Measurements from ENCODE around the gene NOTCH2. TPM values are rescaled to one million over a fixed set of nuclear protein-coding genes. Genes with fewer than 3 reads are reported as not detected.

Gene NOTCH2
- total and polyA plus RNA-seq, 3 experiments from 2014 or later, result 24.7 to 53.9 (median 47.1) TPM

DNA sequence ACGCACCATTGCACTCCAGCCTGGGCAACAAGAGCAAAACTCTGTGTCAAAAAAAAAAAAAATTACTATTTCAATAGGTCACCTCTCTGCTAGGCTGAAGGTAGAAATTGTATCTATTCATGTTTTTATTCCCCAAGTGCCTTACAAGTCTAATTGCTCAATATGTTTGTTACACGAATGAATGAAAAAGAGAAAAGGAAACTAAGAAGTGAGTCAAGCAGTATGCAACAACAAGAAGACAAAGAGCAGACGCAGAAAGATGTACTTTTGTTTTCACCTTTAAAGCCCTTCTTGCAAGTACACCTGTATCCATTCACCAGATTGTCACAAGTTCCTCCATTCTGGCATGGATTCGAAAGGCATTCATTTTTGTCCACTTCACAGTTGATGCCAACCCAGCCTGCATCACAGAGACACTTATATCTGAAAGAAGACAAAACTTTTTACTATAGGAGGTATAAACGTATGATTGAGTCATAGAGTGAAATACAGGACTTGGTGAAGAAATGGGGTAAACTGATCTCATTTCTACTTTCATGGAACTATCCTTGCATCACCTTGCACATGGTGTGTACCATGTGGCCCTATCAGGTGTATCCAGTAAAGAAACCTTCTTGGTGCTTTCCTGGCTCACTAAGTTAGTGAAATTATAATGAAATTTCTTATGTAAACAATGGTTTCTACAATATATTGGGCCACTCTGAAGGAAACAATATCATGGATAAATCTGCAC is 116.0 kb downstream of the NOTCH2 start:
- no peak for DNase-seq
- Histone ChIP-seq H3K4me1 (ENCODE audit: insufficient read depth, low read length) (no peaks in the 10 kb centered on the region), H3K36me3 (ENCODE audit: insufficient read depth, low read length) (peaks cover 22% of the 10 kb centered on the region), H3K9me3 (ENCODE audit: low read length) (no peaks in the 10 kb centered on the region), H3K27ac (ENCODE audit: low read depth, low read length) (no peak overlapping the region), H3K27me3 (ENCODE audit: insufficient read depth, low read length, poor library complexity, severe bottlenecking) (no peaks in the 10 kb centered on the region), H3K4me3 (ENCODE audit: low read length) (no peak overlapping the region)
- ChIA-PET POLR2A (no interaction called here), CTCF (interaction anchor here (1.5 kb wide), 1 partner anchor 15 kb away, joined by 6 read pairs; no protein-coding TSS in a partner anchor)
- Mint-ChIP-seq H3K36me3 (peaks cover 4 to 78% (median 23%) of the 10 kb centered on the region in 3 donors), H3K27ac (peak overlapping the region in 1 of 8 donors; percentile 54), H3K9me3 (no peaks in the 10 kb centered on the region), H3K27me3 (no peaks in the 10 kb centered on the region), H3K4me3 (no peak overlapping the region), H3K4me1 (peaks cover 5 to 14% (median 11%) of the 10 kb centered on the region in 3 donors)

DNA sequence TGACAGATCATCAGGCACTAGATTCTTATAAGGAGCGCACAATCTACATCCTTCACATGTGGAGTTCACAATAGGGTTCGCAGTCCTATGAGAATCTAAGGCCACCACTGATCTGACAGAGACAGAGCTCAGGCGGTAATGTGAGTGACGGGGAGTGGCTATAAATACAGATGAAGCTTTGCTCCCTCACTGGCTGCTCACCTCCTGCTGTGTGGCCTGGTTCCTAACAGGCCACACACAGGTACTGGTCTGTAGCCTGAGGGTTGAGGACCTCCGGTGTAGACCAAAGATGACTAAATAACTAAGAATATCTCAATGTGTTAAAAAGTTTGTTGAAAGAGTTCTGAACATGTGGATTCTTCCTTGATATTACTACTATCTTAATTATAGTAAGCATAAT is 117.0 kb downstream of the NOTCH2 start:
- peak overlapping the region in 1 of 8 donors; percentile 28 for H3K27ac Mint-ChIP-seq
- no peaks in the 10 kb centered on the region for H3K9me3 Mint-ChIP-seq

DNA sequence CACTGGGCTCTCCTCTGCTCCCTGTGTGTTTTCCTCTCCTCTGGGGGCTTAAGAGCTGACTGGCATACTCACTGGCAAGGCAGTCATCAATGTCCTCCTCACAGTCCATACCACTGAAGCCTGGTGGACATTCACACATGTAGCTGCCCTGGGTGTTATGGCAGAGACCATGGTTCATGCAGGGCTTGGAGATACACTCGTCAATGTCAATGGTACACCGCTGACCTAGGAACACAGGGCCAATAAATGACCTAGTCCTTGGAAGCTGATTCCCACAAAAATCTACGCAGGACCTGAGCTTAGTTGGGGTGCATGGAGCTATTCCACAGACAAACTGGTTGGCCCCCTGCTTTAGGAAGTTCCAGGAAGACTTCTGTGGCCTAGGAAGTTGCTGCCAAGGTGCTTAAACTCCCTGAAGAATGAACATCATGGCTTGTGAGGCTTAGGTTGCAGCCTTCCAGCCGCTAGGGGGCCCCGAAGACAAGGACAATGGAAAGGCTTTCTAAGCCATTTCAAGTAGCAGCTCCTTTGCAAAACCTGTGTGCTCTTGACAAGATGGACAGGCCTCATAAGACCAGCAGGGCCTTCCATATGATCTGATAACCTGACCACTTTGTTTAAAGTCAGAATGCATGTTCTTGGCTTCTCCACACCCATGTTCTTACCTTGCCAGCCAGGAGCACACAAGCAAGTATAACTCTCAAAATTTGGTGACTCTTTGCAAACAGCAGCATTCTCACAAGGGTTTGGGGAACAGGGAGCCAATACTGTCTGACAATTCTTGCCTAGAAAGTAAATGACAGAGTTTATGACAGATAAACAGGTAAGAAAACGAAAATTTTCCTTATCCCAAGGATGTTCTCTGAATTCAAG is 120.9 kb downstream of the NOTCH2 start:
- POLR2A ChIA-PET, result no interaction called here
- CTCF ChIA-PET, result interaction anchor here (0.8 to 1.4 kb wide), 9 partner anchors 8 to 229 kb away, joined by 3 to 5 read pairs (median 3); partner anchors contain the start of gene SEC22B
- Histone ChIP-seq H3K36me3 (ENCODE audit: insufficient read depth, low read length) (peaks cover 24% of the 10 kb centered on the region), H3K4me3 (ENCODE audit: low read length) (no peak overlapping the region), H3K27me3 (ENCODE audit: insufficient read depth, low read length, poor library complexity, severe bottlenecking) (no peaks in the 10 kb centered on the region), H3K27ac (ENCODE audit: low read depth, low read length) (no peak overlapping the region), H3K4me1 (ENCODE audit: insufficient read depth, low read length) (no peaks in the 10 kb centered on the region), H3K9me3 (ENCODE audit: low read length) (no peaks in the 10 kb centered on the region)
- peak; percentile 38 to 73 (median 42) for DNase-seq
- peaks cover 7 to 67% (median 14%) of the 10 kb centered on the region in 3 donors for H3K36me3 Mint-ChIP-seq
- H3K4me1 Mint-ChIP-seq, result no peaks in the 10 kb centered on the region
- no peaks in the 10 kb centered on the region for H3K27me3 Mint-ChIP-seq
- H3K4me3 Mint-ChIP-seq, result no peak overlapping the region
- no peaks in the 10 kb centered on the region for H3K9me3 Mint-ChIP-seq
- no peak overlapping the region for H3K27ac Mint-ChIP-seq

More for the DNA sequence above, 117.0 kb downstream of the NOTCH2 start:
- Histone ChIP-seq H3K27ac (ENCODE audit: low read depth, low read length) (no peak overlapping the region), H3K36me3 (ENCODE audit: insufficient read depth, low read length) (peaks cover 26% of the 10 kb centered on the region), H3K27me3 (ENCODE audit: insufficient read depth, low read length, poor library complexity, severe bottlenecking) (no peaks in the 10 kb centered on the region), H3K4me1 (ENCODE audit: insufficient read depth, low read length) (no peaks in the 10 kb centered on the region), H3K4me3 (ENCODE audit: low read length) (no peak overlapping the region), H3K9me3 (ENCODE audit: low read length) (no peaks in the 10 kb centered on the region)
- ChIA-PET POLR2A (no interaction called here), CTCF (no interaction called here)
- no peaks in the 10 kb centered on the region for H3K27me3 Mint-ChIP-seq
- H3K4me1 Mint-ChIP-seq, result peaks cover 5 to 11% (median 10%) of the 10 kb centered on the region in 3 donors
- H3K4me3 Mint-ChIP-seq, result no peak overlapping the region
- DNase-seq, result no peak
- peaks cover 7 to 80% (median 22%) of the 10 kb centered on the region in 3 donors for H3K36me3 Mint-ChIP-seq

DNA sequence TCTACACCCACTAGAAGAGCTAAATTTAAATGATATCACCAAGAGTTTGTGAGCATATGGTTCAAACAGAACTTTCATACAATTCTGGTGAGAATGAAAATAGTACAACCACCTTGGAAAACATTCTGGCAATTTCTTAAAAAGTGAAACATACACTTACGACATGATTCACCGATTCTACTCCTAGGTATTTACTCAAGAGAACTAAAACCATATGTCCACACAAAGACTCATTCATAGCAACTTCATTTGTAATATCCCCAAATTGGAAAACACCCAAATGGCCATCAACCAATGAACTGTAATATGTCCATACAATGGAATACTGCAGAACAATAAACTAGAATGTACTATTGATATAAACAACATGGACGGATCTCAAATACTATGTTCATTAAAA is 122.0 kb downstream of the NOTCH2 start:
- Mint-ChIP-seq H3K9me3 (no peaks in the 10 kb centered on the region), H3K4me3 (no peak overlapping the region), H3K36me3 (peaks cover 3 to 62% (median 12%) of the 10 kb centered on the region in 3 donors), H3K4me1 (no peaks in the 10 kb centered on the region), H3K27ac (no peak overlapping the region), H3K27me3 (no peaks in the 10 kb centered on the region)
- H3K4me3 ChIP-seq (ENCODE audit: low read length), result no peak overlapping the region
- H3K36me3 ChIP-seq (ENCODE audit: insufficient read depth, low read length), result peaks cover 21% of the 10 kb centered on the region
- H3K9me3 ChIP-seq (ENCODE audit: low read length), result no peaks in the 10 kb centered on the region
- no peak for DNase-seq
- no peaks in the 10 kb centered on the region for H3K27me3 ChIP-seq (ENCODE audit: insufficient read depth, low read length, poor library complexity, severe bottlenecking)
- ChIA-PET POLR2A (no interaction called here), CTCF (no interaction called here)
- H3K27ac ChIP-seq (ENCODE audit: low read depth, low read length), result no peak overlapping the region
- no peaks in the 10 kb centered on the region for H3K4me1 ChIP-seq (ENCODE audit: insufficient read depth, low read length)

DNA sequence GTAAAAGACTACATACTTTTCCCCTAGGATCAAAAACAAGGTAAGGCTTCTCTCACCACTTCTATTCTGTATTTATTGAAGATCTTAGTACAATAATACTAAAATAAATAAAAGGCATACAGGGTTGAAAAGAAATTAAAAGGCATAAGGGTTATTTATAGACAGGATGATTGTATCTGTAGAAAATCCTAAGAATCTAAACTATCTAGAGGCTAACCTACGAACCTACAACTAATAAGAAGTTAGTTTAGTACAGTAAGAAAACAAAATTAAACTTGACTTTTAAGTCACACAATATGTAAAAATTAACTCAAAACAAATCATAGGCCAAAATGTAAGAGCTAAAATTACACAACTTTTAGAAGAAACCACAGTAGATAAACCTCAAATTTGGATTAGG is 122.7 kb downstream of the NOTCH2 start:
- Histone ChIP-seq H3K4me3 (ENCODE audit: low read length) (no peak overlapping the region), H3K36me3 (ENCODE audit: insufficient read depth, low read length) (peaks cover 21% of the 10 kb centered on the region), H3K27me3 (ENCODE audit: insufficient read depth, low read length, poor library complexity, severe bottlenecking) (no peaks in the 10 kb centered on the region), H3K27ac (ENCODE audit: low read depth, low read length) (no peak overlapping the region), H3K4me1 (ENCODE audit: insufficient read depth, low read length) (no peaks in the 10 kb centered on the region), H3K9me3 (ENCODE audit: low read length) (no peaks in the 10 kb centered on the region)
- no peak for DNase-seq
- no peaks in the 10 kb centered on the region for H3K9me3 Mint-ChIP-seq
- ChIA-PET POLR2A (no interaction called here), CTCF (no interaction called here)
- peak overlapping the region in 1 of 8 donors; percentile 7 for H3K27ac Mint-ChIP-seq
- H3K36me3 Mint-ChIP-seq, result peaks cover 3 to 61% (median 14%) of the 10 kb centered on the region in 3 donors
- no peaks in the 10 kb centered on the region for H3K4me1 Mint-ChIP-seq
- no peak overlapping the region for H3K4me3 Mint-ChIP-seq
- H3K27me3 Mint-ChIP-seq, result no peaks in the 10 kb centered on the region

DNA sequence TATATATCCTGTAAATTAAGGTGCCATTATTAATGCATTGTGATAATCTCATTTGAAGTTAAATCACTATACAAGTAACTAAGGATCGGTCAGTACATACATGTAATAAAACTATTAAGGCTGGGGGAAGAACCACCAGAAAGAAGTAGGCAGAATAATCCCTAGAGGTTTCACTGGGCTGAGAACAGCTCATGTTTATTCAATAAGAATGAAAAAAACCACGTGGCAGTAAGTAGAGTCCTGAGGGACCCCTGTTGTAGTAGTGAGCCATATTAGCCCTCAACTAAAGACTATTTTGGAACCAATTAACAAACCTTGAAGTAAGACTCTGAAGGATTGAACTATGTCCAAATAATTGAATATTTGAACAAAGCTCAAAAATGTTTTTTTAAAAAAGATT is 126.2 kb downstream of the NOTCH2 start:
- no peaks in the 10 kb centered on the region for H3K4me1 ChIP-seq (ENCODE audit: insufficient read depth, low read length)
- Mint-ChIP-seq H3K27me3 (no peaks in the 10 kb centered on the region), H3K9me3 (no peaks in the 10 kb centered on the region), H3K4me3 (no peak overlapping the region), H3K27ac (no peak overlapping the region), H3K36me3 (peaks cover 3 to 56% (median 22%) of the 10 kb centered on the region in 3 donors), H3K4me1 (no peaks in the 10 kb centered on the region)
- peaks cover 13% of the 10 kb centered on the region for H3K36me3 ChIP-seq (ENCODE audit: insufficient read depth, low read length)
- H3K4me3 ChIP-seq (ENCODE audit: low read length), result no peak overlapping the region
- H3K9me3 ChIP-seq (ENCODE audit: low read length), result no peaks in the 10 kb centered on the region
- no peak for DNase-seq
- ChIA-PET CTCF (no interaction called here), POLR2A (no interaction called here)
- H3K27ac ChIP-seq (ENCODE audit: low read depth, low read length), result no peak overlapping the region
- no peaks in the 10 kb centered on the region for H3K27me3 ChIP-seq (ENCODE audit: insufficient read depth, low read length, poor library complexity, severe bottlenecking)

DNA sequence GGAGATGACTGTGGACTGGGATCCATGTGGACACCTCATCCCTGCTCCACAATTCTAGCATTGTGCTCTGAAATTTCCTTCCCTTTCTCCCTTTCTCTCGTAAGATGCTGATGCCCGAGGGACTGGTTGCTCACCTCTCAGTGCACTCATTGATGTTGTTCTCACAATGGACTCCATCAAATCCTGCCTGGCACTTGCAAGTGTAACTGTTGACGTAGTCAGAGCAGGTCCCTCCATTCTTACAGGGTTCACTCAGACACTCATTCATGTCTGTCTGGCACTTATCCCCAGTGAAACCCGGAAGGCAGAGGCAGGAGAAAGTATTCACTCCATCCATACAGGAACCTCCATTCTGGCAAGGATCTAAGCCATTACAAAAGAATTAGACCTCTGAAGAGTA is 128.1 kb downstream of the NOTCH2 start:
- H3K36me3 ChIP-seq (ENCODE audit: insufficient read depth, low read length), result peaks cover 23% of the 10 kb centered on the region
- no peak overlapping the region for H3K4me3 Mint-ChIP-seq
- no peak overlapping the region for H3K27ac ChIP-seq (ENCODE audit: low read depth, low read length)
- no peak overlapping the region for H3K4me3 ChIP-seq (ENCODE audit: low read length)
- no peak for DNase-seq
- no peaks in the 10 kb centered on the region for H3K27me3 ChIP-seq (ENCODE audit: insufficient read depth, low read length, poor library complexity, severe bottlenecking)
- no peaks in the 10 kb centered on the region for H3K9me3 ChIP-seq (ENCODE audit: low read length)
- H3K4me1 Mint-ChIP-seq, result no peaks in the 10 kb centered on the region
- ChIA-PET CTCF (no interaction called here), POLR2A (no interaction called here)
- H3K9me3 Mint-ChIP-seq, result no peaks in the 10 kb centered on the region
- H3K4me1 ChIP-seq (ENCODE audit: insufficient read depth, low read length), result no peaks in the 10 kb centered on the region
- H3K27me3 Mint-ChIP-seq, result no peaks in the 10 kb centered on the region
- no peak overlapping the region for H3K27ac Mint-ChIP-seq
- H3K36me3 Mint-ChIP-seq, result peaks cover 11 to 62% (median 23%) of the 10 kb centered on the region in 3 donors

DNA sequence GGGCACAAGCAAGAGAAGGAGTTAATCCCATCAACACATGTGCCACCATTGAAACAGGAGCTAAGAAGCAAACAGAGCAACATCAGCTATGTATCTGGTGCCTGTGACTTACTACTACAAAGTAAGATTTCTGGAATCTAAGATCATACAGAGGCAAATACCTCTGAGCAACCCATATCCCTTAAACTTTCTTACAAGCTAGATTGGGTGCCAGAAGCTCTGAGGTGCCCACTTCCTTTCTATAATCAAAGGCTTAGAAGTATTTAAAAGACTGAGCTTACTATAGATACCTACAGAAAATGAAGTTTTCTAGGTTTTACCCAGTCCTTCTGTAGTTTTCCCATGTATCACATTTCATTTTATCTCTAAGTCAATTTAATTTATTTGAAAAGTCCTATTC is 128.8 kb downstream of the NOTCH2 start:
- DNase-seq, result peak in 1 of 5 donors; percentile 17
- Histone ChIP-seq H3K36me3 (ENCODE audit: insufficient read depth, low read length) (peaks cover 25% of the 10 kb centered on the region), H3K4me3 (ENCODE audit: low read length) (no peak overlapping the region), H3K9me3 (ENCODE audit: low read length) (no peaks in the 10 kb centered on the region), H3K27ac (ENCODE audit: low read depth, low read length) (no peak overlapping the region), H3K27me3 (ENCODE audit: insufficient read depth, low read length, poor library complexity, severe bottlenecking) (no peaks in the 10 kb centered on the region), H3K4me1 (ENCODE audit: insufficient read depth, low read length) (no peaks in the 10 kb centered on the region)
- no peak overlapping the region for H3K4me3 Mint-ChIP-seq
- ChIA-PET CTCF (interaction anchor here (0.8 kb wide), 1 partner anchor 8 kb away, joined by 3 read pairs; no protein-coding TSS in a partner anchor), POLR2A (no interaction called here)
- no peaks in the 10 kb centered on the region for H3K4me1 Mint-ChIP-seq
- H3K9me3 Mint-ChIP-seq, result no peaks in the 10 kb centered on the region
- peak overlapping the region in 1 of 8 donors; percentile 44 for H3K27ac Mint-ChIP-seq
- H3K36me3 Mint-ChIP-seq, result peaks cover 15 to 69% (median 27%) of the 10 kb centered on the region in 3 donors
- H3K27me3 Mint-ChIP-seq, result no peaks in the 10 kb centered on the region

All from CD8-positive, alpha-beta memory T cell (primary cell).